ENCODE results near the gene FKBP6.

DNA sequence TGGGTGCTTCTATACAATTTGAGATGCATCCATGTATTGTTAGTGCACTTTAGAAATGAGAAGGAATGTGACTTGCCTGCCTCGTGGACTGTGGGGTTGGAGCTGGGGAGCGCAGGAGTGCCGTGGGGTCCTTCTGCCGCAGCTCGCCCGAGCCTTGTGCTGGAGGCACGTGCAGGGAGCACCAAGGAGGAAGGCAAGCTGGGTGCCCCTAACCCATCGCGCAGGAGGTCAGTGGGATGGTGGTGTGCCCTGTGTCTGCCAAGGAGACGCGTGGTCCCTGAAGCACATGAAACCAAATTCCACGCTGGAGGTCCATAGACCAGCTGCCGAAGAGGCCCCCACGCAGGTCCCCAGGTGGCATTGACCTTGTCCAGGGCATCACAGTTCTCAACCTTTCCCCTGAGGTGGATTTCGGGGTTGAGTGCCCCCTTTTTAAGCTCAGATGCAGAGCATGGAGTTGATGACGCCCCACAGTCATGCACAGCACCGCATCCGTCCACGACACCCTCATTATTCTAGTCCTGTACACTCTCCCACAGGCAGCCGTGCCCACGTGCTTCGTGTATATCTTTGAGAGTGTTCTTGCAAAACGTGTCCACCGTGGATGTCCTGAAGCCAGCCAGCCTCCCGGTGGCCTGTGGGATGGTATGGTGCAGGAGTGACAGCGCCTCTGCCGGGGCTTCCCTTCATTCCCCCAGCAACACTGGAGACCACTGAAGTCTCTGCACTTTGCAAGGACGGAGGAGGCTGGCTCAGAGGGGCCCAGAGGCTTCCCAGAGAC lies 35.5 kb downstream of the FKBP6 start:
- TF ChIP-seq, protein P1, sequence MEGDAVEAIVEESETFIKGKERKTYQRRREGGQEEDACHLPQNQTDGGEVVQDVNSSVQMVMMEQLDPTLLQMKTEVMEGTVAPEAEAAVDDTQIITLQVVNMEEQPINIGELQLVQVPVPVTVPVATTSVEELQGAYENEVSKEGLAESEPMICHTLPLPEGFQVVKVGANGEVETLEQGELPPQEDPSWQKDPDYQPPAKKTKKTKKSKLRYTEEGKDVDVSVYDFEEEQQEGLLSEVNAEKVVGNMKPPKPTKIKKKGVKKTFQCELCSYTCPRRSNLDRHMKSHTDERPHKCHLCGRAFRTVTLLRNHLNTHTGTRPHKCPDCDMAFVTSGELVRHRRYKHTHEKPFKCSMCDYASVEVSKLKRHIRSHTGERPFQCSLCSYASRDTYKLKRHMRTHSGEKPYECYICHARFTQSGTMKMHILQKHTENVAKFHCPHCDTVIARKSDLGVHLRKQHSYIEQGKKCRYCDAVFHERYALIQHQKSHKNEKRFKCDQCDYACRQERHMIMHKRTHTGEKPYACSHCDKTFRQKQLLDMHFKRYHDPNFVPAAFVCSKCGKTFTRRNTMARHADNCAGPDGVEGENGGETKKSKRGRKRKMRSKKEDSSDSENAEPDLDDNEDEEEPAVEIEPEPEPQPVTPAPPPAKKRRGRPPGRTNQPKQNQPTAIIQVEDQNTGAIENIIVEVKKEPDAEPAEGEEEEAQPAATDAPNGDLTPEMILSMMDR (IDR thresholded peaks at IDR 0.05): no peak
- no peak for TF ChIP-seq POLR2A (IDR thresholded peaks at IDR 0.05)
